ENCODE measurements around the gene SMAD2.

- TF ChIP-seq SNAI2 (CRISPR knock-in tag; IDR thresholded peaks at IDR 0.05) (no peak), PPARA (CRISPR knock-in tag; IDR thresholded peaks at IDR 0.05; ENCODE audit: borderline replicate concordance) (no peak), ZNF565 (CRISPR knock-in tag; conservative IDR thresholded peaks at IDR 0.05; ENCODE audit: low read depth) (no peak), ZFP30 (CRISPR knock-in tag; IDR thresholded peaks at IDR 0.05) (no peak), CREB5 (CRISPR knock-in tag; IDR thresholded peaks at IDR 0.05; ENCODE audit: low read depth) (no peak), ARNTL (CRISPR knock-in tag; IDR thresholded peaks at IDR 0.05; ENCODE audit: borderline replicate concordance, low read depth) (no peak), ISL1 (CRISPR knock-in tag; IDR thresholded peaks at IDR 0.05) (no peak), PATZ1 (CRISPR knock-in tag; IDR thresholded peaks at IDR 0.05; ENCODE audit: borderline replicate concordance) (no peak), CSDC2 (CRISPR knock-in tag; IDR thresholded peaks at IDR 0.05) (no peak), RARB (CRISPR knock-in tag; IDR thresholded peaks at IDR 0.05) (no peak), TSHZ2 (CRISPR knock-in tag; IDR thresholded peaks at IDR 0.05) (no peak), GLIS3 (CRISPR knock-in tag; IDR thresholded peaks at IDR 0.05) (no peak)
These were observed 24.1 kb downstream of the SMAD2 start for GRCh38 chr18:47906408-47906807.

Measured in SK-N-SH treated with all-trans-retinoic acid at 6 μM for 48 hours (cell line).